Psoas muscle (tissue), 8 donors: ENCODE data around the gene AK2. TPM values are rescaled to one million over a fixed set of nuclear protein-coding genes. Genes with fewer than 3 reads are reported as not detected.

ENCODE experiments used
- ATAC-seq, 4 donors: fragments of 200-7000 bp; cut with Tn5 transposase; one replicate each; pipeline ENCODE4 v1.9.1; 2020; ENCODE audit warnings: moderate library complexity in 3 of 4, mild to moderate bottlenecking in 2 of 4
- DNase-seq, 2 donors: peaks; one replicate each; pipeline ENCODE4 v3.0.0-alpha.2; 2020
- H3K27ac ChIP-seq: fragments of 200-600 bp; one replicate; pipeline ENCODE4 v1.8.0; 2022
- H3K27me3 ChIP-seq, 3 donors: fragments of 200-600 bp in 1 of 3; one replicate each; pipeline versions ENCODE4 v1.6.1 to v1.8.0; 2013 to 2022; ENCODE audit warnings: low read length in 2 of 3, mild to moderate bottlenecking in 2 of 3, moderate library complexity in 1 of 3; ENCODE audit not compliant: insufficient read depth in 3 of 3
- H3K36me3 ChIP-seq, 2 donors: fragments of 200-600 bp in 1 of 2; one replicate each; pipeline versions ENCODE4 v1.6.1 to v1.8.0; 2013 to 2022; ENCODE audit warnings: low read depth in 1 of 2, mild to moderate bottlenecking in 1 of 2, moderate library complexity in 1 of 2; ENCODE audit not compliant: insufficient read depth in 1 of 2
- H3K4me1 ChIP-seq: fragments of 200-600 bp; one replicate; pipeline ENCODE4 v1.8.0; 2022
- H3K4me3 ChIP-seq: fragments of 200-600 bp; one replicate; pipeline ENCODE4 v1.8.0; 2022; ENCODE audit warnings: mild to moderate bottlenecking
- H3K9me3 ChIP-seq: fragments of 200-600 bp; one replicate; pipeline ENCODE4 v1.8.0; 2022
- WGBS, 3 donors: extraction: QIAGEN DNeasy Blood & Tissue Kit; methylation state at CpG; one replicate each; pipeline versions ENCODE4 v1.1.6 to v1.1.7; 2013; 5-methylcytosine and 5-hydroxymethylcytosine counted together
- intact Hi-C, 2 donors: fragments of 100-400 bp; cut with DNase I; formaldehyde crosslinking; loops; one replicate each; pipeline versions ENCODE4 v1.11.0 to v1.14.2; 2022
- long read RNA-seq, 2 donors: library from polyadenylated mRNA; unstranded; transcript quantifications; one replicate each; pipeline ENCODE4 v2.0.0, GENCODE V29; 2021
- polyA plus RNA-seq, 3 donors: library from polyadenylated mRNA; stranded (reverse); fragments of 200-250 nt; gene quantifications; one replicate each; pipeline ENCODE4 v1.2.3, GENCODE V29; 2013
- total RNA-seq, 4 donors: library from RNA; stranded (reverse); fragmentation: NEBNext Ultra II Directional in 2 of 4; extraction: Animal tissue kit (Norgen Biotek cat#: 25700) in 2 of 4; gene quantifications; one replicate each; pipeline versions ENCODE4 v1.2.1 to v1.2.4, GENCODE V29; 2021 to 2023
- TF ChIP-seq, protein P1 (sequence below): fragments of 200-600 bp; IDR thresholded peaks from one replicate; pipeline ENCODE4 v1.8.0; 2022; ENCODE audit warnings: antibody characterized with exemption
- donor health status: healthy with polysubstance abuse.
- donor health status: DM: no; HTN: no; CAD: no; lungs with moderate emphysema.
- donor health status: Bipolar disorder and iron deficiency.
- donor health status: healthy.
- donor health status: DM: yes; HTN: yes; CAD: no.
- donor health status: DM: no; HTN: no; CAD: no.
- donor health status: DM: no; HTN: no; CAD: no.
- donor health status: DM: yes; HTN: yes; CAD: no.

The AK2 gene
- total RNA-seq (100 to 1,000 TPM; 108 to 206 (median 130) TPM), polyA plus RNA-seq (100 to 1,000 TPM; 152 to 270 (median 169) TPM)
- long read RNA-seq, donor 1, transcript AK2-201 (6 exons, 1,021 nt), result major isoform, 28 of 74 reads
- long read RNA-seq, donor 1, transcript AK2-202 (7 exons, 3,586 nt), result minor isoform, 22 of 74 reads
- long read RNA-seq, donor 1, partial matches to known transcripts, result 4 of 74 reads
- long read RNA-seq, donor 1, other reads (novel, unspliced or antisense), result 18 of 74 reads
- long read RNA-seq, donor 2, transcript AK2-201 (6 exons, 1,021 nt), result major isoform, 47 of 97 reads
- long read RNA-seq, donor 2, transcript AK2-212 (7 exons, 886 nt), result minor isoform, 12 of 97 reads
- long read RNA-seq, donor 2, transcript AK2-202 (7 exons, 3,586 nt), result minor isoform, 21 of 97 reads
- long read RNA-seq, donor 2, partial matches to known transcripts, result 4 of 97 reads
- long read RNA-seq, donor 2, other reads (novel, unspliced or antisense), result 13 of 97 reads

DNA sequence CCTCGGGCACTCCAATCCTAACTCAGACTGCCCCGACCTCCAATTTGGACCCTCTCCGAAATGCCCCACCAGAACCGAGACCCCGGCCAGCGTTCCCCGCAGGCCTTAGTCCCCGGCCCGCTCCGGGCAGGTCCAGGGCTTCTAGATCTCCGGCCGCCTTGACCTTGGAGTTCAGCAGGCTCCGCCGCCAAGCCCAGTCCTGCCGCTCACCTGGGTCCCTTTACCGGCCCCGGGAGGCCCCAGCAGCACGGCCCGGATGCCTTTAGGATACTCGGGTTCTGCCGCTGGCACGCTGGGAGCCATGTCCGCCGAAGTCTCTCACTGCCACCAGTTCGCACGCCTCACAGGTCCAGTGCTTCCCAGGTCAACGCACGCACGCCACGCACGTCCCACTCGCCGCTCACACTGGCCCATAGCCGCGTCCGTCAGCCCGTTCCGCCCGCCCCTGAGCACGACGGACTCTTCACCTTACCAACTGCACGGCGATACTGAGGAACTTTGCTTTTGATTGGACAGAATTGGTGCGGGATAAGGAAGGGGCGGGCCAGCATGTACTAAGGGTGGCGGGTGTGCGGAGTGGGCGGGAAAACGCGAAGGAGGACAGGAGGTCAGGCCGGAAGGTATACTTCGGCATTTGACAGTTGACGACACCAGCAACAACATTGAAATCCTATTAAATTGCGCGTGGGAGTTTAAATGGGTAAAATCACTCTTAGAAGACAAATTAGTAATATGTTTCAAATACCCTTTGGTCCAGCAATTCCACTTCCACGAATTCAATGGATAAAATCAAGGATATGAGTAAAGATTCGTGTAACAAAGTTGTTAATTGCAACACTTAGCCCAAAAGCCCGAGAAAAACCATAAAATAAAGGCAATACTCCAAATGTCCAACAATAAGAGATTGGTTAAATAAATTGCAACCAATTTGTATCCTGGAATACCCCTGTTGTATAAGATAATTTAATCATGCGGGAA is at the start of gene AK2:
Gene AK2 (minus strand): TSS at position 358 of the 978 bp plus-strand sequence. CDS start 55 bp downstream, at position 303.
- TF ChIP-seq, protein P1, sequence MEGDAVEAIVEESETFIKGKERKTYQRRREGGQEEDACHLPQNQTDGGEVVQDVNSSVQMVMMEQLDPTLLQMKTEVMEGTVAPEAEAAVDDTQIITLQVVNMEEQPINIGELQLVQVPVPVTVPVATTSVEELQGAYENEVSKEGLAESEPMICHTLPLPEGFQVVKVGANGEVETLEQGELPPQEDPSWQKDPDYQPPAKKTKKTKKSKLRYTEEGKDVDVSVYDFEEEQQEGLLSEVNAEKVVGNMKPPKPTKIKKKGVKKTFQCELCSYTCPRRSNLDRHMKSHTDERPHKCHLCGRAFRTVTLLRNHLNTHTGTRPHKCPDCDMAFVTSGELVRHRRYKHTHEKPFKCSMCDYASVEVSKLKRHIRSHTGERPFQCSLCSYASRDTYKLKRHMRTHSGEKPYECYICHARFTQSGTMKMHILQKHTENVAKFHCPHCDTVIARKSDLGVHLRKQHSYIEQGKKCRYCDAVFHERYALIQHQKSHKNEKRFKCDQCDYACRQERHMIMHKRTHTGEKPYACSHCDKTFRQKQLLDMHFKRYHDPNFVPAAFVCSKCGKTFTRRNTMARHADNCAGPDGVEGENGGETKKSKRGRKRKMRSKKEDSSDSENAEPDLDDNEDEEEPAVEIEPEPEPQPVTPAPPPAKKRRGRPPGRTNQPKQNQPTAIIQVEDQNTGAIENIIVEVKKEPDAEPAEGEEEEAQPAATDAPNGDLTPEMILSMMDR, result no peak
- WGBS, 3 donors, result 5 to 7% (median 5%) methylated on average over 59 of the region's 59 CpGs
- DNase-seq (peak; percentile 96 to 98), ATAC-seq (peak; percentile 98 to 99 (median 98))
- intact Hi-C loops, result no loop called here
- Histone ChIP-seq H3K27me3 (no peaks in the 10 kb centered on the region), H3K4me3 (peak within 1 kb of the TSS; percentile 99), H3K36me3 (peaks cover 0 to 14% of the 10 kb centered on the region in 2 donors), H3K9me3 (no peaks in the 10 kb centered on the region), H3K4me1 (peaks cover 35% of the 10 kb centered on the region), H3K27ac (peak within 1 kb of the TSS; percentile 98)

DNA sequence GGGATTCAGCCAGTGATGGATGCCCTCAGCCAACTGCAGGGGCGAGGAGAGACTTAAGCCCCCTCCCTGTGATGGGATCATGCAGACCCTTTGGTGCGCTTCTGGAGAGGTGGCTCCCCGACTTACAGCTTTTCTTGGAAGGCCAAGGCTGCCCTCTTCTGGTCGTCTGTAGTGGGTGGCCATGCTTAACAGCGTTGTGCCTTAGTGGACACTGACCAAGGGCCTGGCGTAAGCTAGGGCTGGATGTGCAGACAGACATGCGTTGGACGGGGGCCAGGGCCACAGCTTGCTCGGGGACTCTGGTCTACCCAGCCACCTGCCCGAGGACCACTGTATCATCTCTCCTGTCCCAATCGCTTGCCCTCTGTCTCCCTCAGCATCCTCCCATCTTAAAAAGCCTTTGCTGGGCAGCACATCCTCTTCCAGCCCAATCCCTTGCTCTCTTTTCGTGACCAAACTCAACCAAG is 49.7 kb upstream of the AK2 start:
- no peaks in the 10 kb centered on the region for H3K27me3 ChIP-seq
- no peaks in the 10 kb centered on the region for H3K9me3 ChIP-seq
- intact Hi-C loops, result loop anchor here in 1 of 2 donors (5.0 kb wide), 2 partner anchors 154 to 209 kb away; no protein-coding TSS in a partner anchor
- no peak overlapping the region for H3K27ac ChIP-seq
- peaks cover 16% of the 10 kb centered on the region for H3K4me1 ChIP-seq
- TF ChIP-seq, protein P1, result peak; percentile 71
- no peak overlapping the region for H3K4me3 ChIP-seq
- 22 to 24% (median 22%) methylated on average over 12 of the region's 12 CpGs for WGBS, 3 donors
- peak; percentile 78 to 86 for DNase-seq
- no peaks in the 10 kb centered on the region for H3K36me3 ChIP-seq
- peak; percentile 64 to 76 (median 70) for ATAC-seq

DNA sequence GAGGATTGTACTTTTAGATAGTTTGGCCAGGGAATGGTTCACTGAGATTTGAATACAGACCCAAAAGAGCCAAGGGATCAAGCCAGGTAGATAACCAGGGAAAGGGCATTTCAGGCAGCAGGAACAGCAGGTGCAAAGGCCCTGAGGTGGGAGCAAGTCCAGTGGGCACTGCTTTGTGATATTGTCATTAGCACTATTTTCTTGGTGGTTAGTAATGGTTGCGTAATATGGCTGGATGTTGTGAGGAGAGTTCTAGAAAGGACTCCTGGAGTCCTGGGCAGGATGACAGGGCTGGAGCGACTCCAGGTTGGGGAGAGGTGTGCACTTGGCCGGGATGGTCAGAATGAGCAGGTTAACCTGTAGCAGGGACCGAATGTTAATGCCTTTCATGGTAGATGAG is 48.6 kb upstream of the AK2 start:
- Histone ChIP-seq H3K9me3 (no peaks in the 10 kb centered on the region), H3K27me3 (no peaks in the 10 kb centered on the region), H3K4me3 (no peak overlapping the region), H3K4me1 (peaks cover 18% of the 10 kb centered on the region), H3K27ac (no peak overlapping the region), H3K36me3 (no peaks in the 10 kb centered on the region)
- TF ChIP-seq, protein P1, result no peak
- DNase-seq, result no peak
- 86 to 88% (median 88%) methylated on average over 4 of the region's 4 CpGs for WGBS, 3 donors
- intact Hi-C loops, result loop anchor here in 1 of 2 donors (5.0 kb wide), 2 partner anchors 153 to 208 kb away; no protein-coding TSS in a partner anchor
- ATAC-seq, result no peak

DNA sequence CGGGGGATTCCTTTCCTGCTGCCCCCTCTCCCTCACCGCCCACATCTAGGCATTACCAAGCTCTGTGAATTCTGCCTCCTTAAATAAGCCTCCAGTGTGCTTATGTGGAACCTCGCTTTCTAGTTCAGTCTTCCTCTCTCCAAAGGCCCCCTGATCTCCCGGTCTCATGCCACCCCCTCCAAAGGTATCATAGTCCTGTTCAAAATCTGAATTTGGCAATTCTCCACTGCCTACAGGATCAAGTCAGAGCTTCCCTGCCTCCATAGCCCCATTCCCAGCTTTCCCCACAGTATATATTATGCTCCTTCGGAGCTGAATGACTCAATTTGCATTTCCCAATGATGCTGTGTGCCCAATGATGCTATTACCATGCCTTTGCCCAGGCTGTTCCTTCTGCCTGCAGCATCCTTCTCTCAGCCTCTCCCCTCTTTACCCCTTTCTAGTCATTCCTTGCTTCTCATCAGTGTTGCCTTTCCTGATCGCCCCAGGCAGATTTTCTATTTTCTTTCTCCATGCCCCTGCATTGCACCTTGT is 46.0 kb upstream of the AK2 start:
- no peak for ATAC-seq
- WGBS, 3 donors, result 67 to 80% (median 77%) methylated on average over 6 of the region's 6 CpGs
- peaks cover 6% of the 10 kb centered on the region for H3K4me1 ChIP-seq
- DNase-seq, result no peak
- no peak overlapping the region for H3K4me3 ChIP-seq
- H3K27ac ChIP-seq, result no peak overlapping the region
- intact Hi-C loops, result loop anchor here in 1 of 2 donors (5.0 kb wide), 1 partner anchor 370 kb away; no protein-coding TSS in a partner anchor
- no peaks in the 10 kb centered on the region for H3K36me3 ChIP-seq
- no peaks in the 10 kb centered on the region for H3K27me3 ChIP-seq
- no peaks in the 10 kb centered on the region for H3K9me3 ChIP-seq
- TF ChIP-seq, protein P1, result no peak
